A673 (cell line): ENCODE data around the gene NAE1.

Experiments used
- CTCF ChIP-seq: fragments of 300-800, 200-600 bp; sonication (generic); conservative IDR thresholded peaks from 2 replicates; pipeline ENCODE4 v1.5.1; 2017; ENCODE audit warnings: low read depth, mild to moderate bottlenecking, antibody characterized with exemption, low read length, moderate library complexity, mixed read lengths
- EZH2 ChIP-seq: fragments of 200-600 bp; sonication (generic); IDR thresholded peaks from 2 replicates; pipeline ENCODE4 v1.6.1; 2017; ENCODE audit warnings: borderline replicate concordance, low read depth, mild to moderate bottlenecking, mixed read lengths, antibody characterized with exemption, low read length; ENCODE audit not compliant: poor library complexity, severe bottlenecking

GRCh38 chr16:66851166-66851964, 20.6 kb upstream of the NAE1 start:
- TF ChIP-seq CTCF, result no peak
- TF ChIP-seq EZH2, result no peak
